Common myeloid progenitor, CD34-positive (primary cell): Measurements from ENCODE around the gene MACROD2.

Experiments
- CTCF ChIA-PET: fragments of 350-600 bp; sonication (Branson Sonifier 250); formaldehyde crosslinking; loops from one replicate; lab custom pipeline; 2021; ENCODE audit warnings: antibody characterized with exemption; lab: Charles Lee
- POLR2A ChIA-PET: fragments of 350-600 bp; sonication (Branson Sonifier 250); formaldehyde crosslinking; loops from one replicate; lab custom pipeline; 2021; ENCODE audit warnings: antibody characterized with exemption; lab: Charles Lee
- DNase-seq, 3 donors: peaks; one replicate each; pipeline versions ENCODE4 v3.0.0 to v3.0.0-alpha.2; 2013
- H3K27ac ChIP-seq, 2 experiments: 1 replicate in 1 of 2; 2 replicates in 1 of 2; pipeline ENCODE4 v1.7.0; 2013; ENCODE audit warnings: inconsistent platforms in 2 of 2, low read length in 2 of 2, mild to moderate bottlenecking in 2 of 2, low read depth in 1 of 2, moderate library complexity in 1 of 2; ENCODE audit not compliant: severe bottlenecking in 2 of 2, insufficient read depth in 1 of 2, poor library complexity in 1 of 2
- H3K27me3 ChIP-seq, 5 experiments: replicated peaks in 2 of 5; 1 replicate in 3 of 5; 2 replicates in 2 of 5; pipeline versions ENCODE4 v1.6.1 to v1.7.0; 2013; ENCODE audit warnings: low read length in 4 of 5, mild to moderate bottlenecking in 2 of 5, moderate library complexity in 2 of 5, inconsistent platforms in 1 of 5; ENCODE audit not compliant: insufficient read depth in 5 of 5, control insufficient read depth in 4 of 5
- H3K36me3 ChIP-seq, 4 experiments: 1 replicate in 2 of 4; 2 replicates in 2 of 4; pipeline versions ENCODE4 v1.6.1 to v1.7.0; 2013; ENCODE audit warnings: low read length in 3 of 4, control low read depth in 1 of 4, mild to moderate bottlenecking in 1 of 4; ENCODE audit not compliant: control insufficient read depth in 4 of 4, insufficient read depth in 4 of 4
- H3K4me1 ChIP-seq, 4 experiments: 1 replicate in 3 of 4; 2 replicates in 1 of 4; pipeline versions ENCODE4 v1.6.1 to v1.7.1; 2013; ENCODE audit warnings: low read length in 3 of 4, mild to moderate bottlenecking in 3 of 4, control low read depth in 1 of 4, inconsistent platforms in 1 of 4, moderate library complexity in 1 of 4; ENCODE audit not compliant: control insufficient read depth in 4 of 4, insufficient read depth in 4 of 4; ENCODE audit errors: control extremely low read depth in 1 of 4
- H3K4me3 ChIP-seq, 7 experiments: 1 replicate in 4 of 7; 2 replicates in 3 of 7; pipeline versions ENCODE4 v1.5.1 to v1.7.0; 2013; ENCODE audit warnings: mild to moderate bottlenecking in 7 of 7, low read length in 6 of 7, moderate library complexity in 6 of 7, inconsistent platforms in 2 of 7, low read depth in 2 of 7, control low read depth in 1 of 7; ENCODE audit not compliant: insufficient read depth in 4 of 7, control insufficient read depth in 1 of 7; ENCODE audit errors: extremely low read depth in 1 of 7
- H3K9me3 ChIP-seq, 5 experiments: 1 replicate in 4 of 5; 2 replicates in 1 of 5; pipeline versions ENCODE4 v1.6.1 to v1.7.1; 2013; ENCODE audit warnings: low read length in 4 of 5, mild to moderate bottlenecking in 2 of 5, inconsistent platforms in 1 of 5, low read depth in 1 of 5, moderate library complexity in 1 of 5; ENCODE audit not compliant: control insufficient read depth in 4 of 5, insufficient read depth in 2 of 5; ENCODE audit errors: control extremely low read depth in 1 of 5
- WGBS: methylation state at CpG from one replicate; pipeline ENCODE4 v1.1.5; 2013; ENCODE audit not compliant: insufficient coverage; 5-methylcytosine and 5-hydroxymethylcytosine counted together

Gene MACROD2

DNA sequence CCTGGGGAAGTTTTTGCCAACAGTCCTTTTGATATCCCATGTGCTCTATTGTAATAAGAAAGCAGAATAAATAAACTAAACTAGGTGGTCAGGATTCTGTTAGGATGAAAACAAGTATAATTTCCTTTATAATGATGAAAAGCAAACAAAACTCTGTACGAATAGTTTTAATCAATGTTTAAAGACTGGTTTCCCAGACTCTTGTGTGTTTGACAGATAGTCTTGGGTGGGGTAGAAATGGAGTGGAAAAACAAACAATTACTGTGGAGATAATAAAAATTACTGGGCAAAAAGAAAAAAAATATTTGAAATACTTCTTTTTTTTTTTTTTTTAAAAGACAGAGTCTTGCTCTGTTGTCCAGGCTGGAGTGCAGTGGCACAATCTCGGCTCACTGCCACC lies 494.2 kb downstream of the MACROD2 start:
- no peak overlapping the region for H3K4me3 ChIP-seq
- DNase-seq: no peak
- no peak overlapping the region for H3K27ac ChIP-seq
- POLR2A ChIA-PET: no interaction called here
- H3K27me3 ChIP-seq: no peaks in the 10 kb centered on the region
- H3K4me1 ChIP-seq: no peaks in the 10 kb centered on the region
- CTCF ChIA-PET: no interaction called here
- no peaks in the 10 kb centered on the region for H3K36me3 ChIP-seq
- no peaks in the 10 kb centered on the region for H3K9me3 ChIP-seq
- no CpG with 5 or more reads among the region's 2 CpGs for WGBS

DNA sequence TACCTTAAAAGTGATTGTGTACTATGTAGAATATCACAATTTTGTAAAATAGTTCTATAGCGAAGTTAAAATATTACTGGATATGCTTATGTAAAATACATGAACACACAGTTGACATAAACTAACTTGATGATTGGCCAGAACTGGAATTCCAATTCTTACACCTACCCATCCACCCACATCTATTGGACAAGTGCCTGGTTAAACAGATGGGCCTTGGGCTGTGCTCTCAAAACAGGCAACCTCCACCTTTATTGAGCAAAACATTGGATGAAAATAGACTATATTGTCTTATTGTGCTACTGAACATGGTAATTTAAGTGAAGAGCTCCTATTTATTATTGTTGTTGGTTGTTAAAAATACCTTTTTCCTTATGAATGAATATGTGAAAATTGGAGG lies 496.1 kb downstream of the MACROD2 start:
- no CpG with 5 or more reads among the region's 1 CpG for WGBS
- no peaks in the 10 kb centered on the region for H3K9me3 ChIP-seq
- no peak overlapping the region for H3K27ac ChIP-seq
- H3K4me3 ChIP-seq: no peak overlapping the region
- no peak for DNase-seq
- no peaks in the 10 kb centered on the region for H3K27me3 ChIP-seq
- ChIA-PET POLR2A (no interaction called here), CTCF (no interaction called here)
- no peaks in the 10 kb centered on the region for H3K4me1 ChIP-seq
- no peaks in the 10 kb centered on the region for H3K36me3 ChIP-seq

DNA sequence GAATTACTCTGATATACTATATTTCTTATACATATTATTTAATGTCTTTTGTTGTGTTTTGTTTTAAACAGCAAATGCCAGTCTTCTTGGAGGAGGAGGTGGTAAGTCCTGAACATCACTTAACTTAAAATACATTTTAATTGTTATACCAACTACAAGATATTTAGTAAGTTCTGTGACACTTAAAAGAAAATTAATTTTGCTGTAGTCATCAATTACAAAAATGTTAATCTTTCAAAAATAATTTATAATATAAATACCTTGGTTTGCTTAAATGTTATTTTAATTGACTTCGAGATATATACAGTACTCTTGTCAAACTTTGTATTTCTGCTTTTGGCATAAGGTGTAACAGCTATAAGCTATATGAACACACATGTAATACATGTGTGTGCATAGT lies 498.1 kb downstream of the MACROD2 start:
- no CpG with 5 or more reads among the region's 1 CpG for WGBS
- no peaks in the 10 kb centered on the region for H3K36me3 ChIP-seq
- POLR2A ChIA-PET: no interaction called here
- DNase-seq: no peak
- H3K4me1 ChIP-seq: no peaks in the 10 kb centered on the region
- H3K4me3 ChIP-seq: no peak overlapping the region
- no peaks in the 10 kb centered on the region for H3K27me3 ChIP-seq
- no peak overlapping the region for H3K27ac ChIP-seq
- CTCF ChIA-PET: interaction anchor here (0.6 to 0.9 kb wide), 2 partner anchors 9 to 16 kb away, joined by 3 read pairs; no protein-coding TSS in a partner anchor
- no peaks in the 10 kb centered on the region for H3K9me3 ChIP-seq

DNA sequence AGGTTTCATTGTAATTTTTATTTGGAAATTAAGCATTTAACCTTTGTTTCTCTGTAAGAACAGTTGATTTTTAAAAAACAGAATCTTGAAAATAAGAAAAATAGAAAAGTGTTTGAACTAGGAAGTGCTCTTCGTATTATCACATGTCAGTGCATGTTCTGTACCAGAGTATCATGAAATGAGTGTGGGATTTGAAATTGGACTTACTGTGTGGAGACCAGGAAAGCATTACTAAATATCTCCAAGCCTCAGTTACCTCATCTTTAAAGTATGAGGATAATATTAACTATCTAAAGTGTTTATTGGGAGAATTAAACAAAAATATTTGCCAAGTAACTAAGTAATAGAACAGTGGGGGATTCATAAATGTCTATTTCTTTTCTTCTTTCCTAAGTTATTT lies 499.0 kb downstream of the MACROD2 start:
- WGBS: no CpG with 5 or more reads among the region's 1 CpG
- no peaks in the 10 kb centered on the region for H3K27me3 ChIP-seq
- DNase-seq: no peak

GRCh38 chr20:14495066-14495465 lies 499.8 kb downstream of the MACROD2 start:
- H3K36me3 ChIP-seq: no peaks in the 10 kb centered on the region
- POLR2A ChIA-PET: no interaction called here
- no peak overlapping the region for H3K4me3 ChIP-seq
- H3K4me1 ChIP-seq: no peaks in the 10 kb centered on the region
- no peak for DNase-seq
- CTCF ChIA-PET: interaction anchor here (1.1 kb wide), 1 partner anchor 11 kb away, joined by 4 read pairs; no protein-coding TSS in a partner anchor
- no peak overlapping the region for H3K27ac ChIP-seq
- H3K27me3 ChIP-seq: no peaks in the 10 kb centered on the region
- H3K9me3 ChIP-seq: no peaks in the 10 kb centered on the region

More for the DNA sequence above, 499.0 kb downstream of the MACROD2 start:
- ChIA-PET CTCF (no interaction called here), POLR2A (no interaction called here)
- H3K27ac ChIP-seq: no peak overlapping the region
- H3K4me1 ChIP-seq: no peaks in the 10 kb centered on the region
- H3K9me3 ChIP-seq: no peaks in the 10 kb centered on the region
- H3K4me3 ChIP-seq: no peak overlapping the region
- no peaks in the 10 kb centered on the region for H3K36me3 ChIP-seq

DNA sequence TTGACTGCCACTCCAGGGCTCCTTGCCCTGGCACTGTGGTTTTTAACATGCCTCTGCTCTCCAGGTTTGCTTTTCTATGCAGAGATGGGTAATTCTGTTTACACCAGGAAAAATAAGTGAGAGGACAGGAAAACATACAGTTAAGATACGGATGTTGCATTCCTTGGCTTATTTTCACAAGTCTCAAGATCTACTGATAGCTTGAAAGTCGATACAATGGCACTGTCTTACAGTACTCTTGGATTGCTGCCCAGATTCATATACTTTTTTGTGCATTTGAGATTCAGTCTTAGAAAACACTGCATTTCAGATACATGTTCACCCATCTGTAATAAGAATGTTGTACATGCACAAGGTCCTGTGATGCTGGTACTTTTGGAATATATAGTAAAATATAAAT lies 501.7 kb downstream of the MACROD2 start:
- CTCF ChIA-PET: no interaction called here
- 76% methylated on average over 2 of the region's 2 CpGs for WGBS
- Histone ChIP-seq H3K4me3 (no peak overlapping the region), H3K27me3 (no peaks in the 10 kb centered on the region), H3K4me1 (no peaks in the 10 kb centered on the region), H3K27ac (no peak overlapping the region), H3K9me3 (no peaks in the 10 kb centered on the region), H3K36me3 (no peaks in the 10 kb centered on the region)
- no peak for DNase-seq
- POLR2A ChIA-PET: no interaction called here

GRCh38 chr20:14498772-14499171 lies 503.5 kb downstream of the MACROD2 start:
- no peaks in the 10 kb centered on the region for H3K27me3 ChIP-seq
- no peak for DNase-seq
- ChIA-PET POLR2A (no interaction called here), CTCF (no interaction called here)
- no peak overlapping the region for H3K4me3 ChIP-seq
- no peaks in the 10 kb centered on the region for H3K4me1 ChIP-seq
- 100% methylated on average over 1 of the region's 4 CpGs for WGBS
- no peaks in the 10 kb centered on the region for H3K9me3 ChIP-seq
- H3K27ac ChIP-seq: no peak overlapping the region
- no peaks in the 10 kb centered on the region for H3K36me3 ChIP-seq
